ENCODE data around the gene WDR64.

Gene WDR64

GRCh38 chr1:241779897-241780296 lies 127.8 kb downstream of the WDR64 start:
- no peak for TF ChIP-seq CTCF (IDR thresholded peaks at IDR 0.05)

- no peak for TF ChIP-seq CTCF (IDR thresholded peaks at IDR 0.05)
Measured at GRCh38 chr1:241782396-241782795, 130.3 kb downstream of the WDR64 start.

GRCh38 chr1:241787691-241788090 lies 135.6 kb downstream of the WDR64 start:
- no peak for TF ChIP-seq CTCF (IDR thresholded peaks at IDR 0.05)

- TF ChIP-seq CTCF (IDR thresholded peaks at IDR 0.05): no peak
Measured at GRCh38 chr1:241789061-241789460, 137.0 kb downstream of the WDR64 start.

GRCh38 chr1:241799416-241799815 lies 147.3 kb downstream of the WDR64 start:
- TF ChIP-seq CTCF (IDR thresholded peaks at IDR 0.05): no peak

GRCh38 chr1:241800640-241801039 lies 148.6 kb downstream of the WDR64 start:
- no peak for TF ChIP-seq CTCF (IDR thresholded peaks at IDR 0.05)

- no peak for TF ChIP-seq CTCF (IDR thresholded peaks at IDR 0.05)
Measured at GRCh38 chr1:241802863-241803262, 150.8 kb downstream of the WDR64 start.

GRCh38 chr1:241808265-241808664 lies 156.2 kb downstream of the WDR64 start:
- no peak for TF ChIP-seq CTCF (IDR thresholded peaks at IDR 0.05)
